Measurements from ENCODE around the gene INSIG2.

The INSIG2 gene

GRCh38 chr2:118102433-118103082 is 14.3 kb downstream of the INSIG2 start:
- DNase-seq = no peak

DNA sequence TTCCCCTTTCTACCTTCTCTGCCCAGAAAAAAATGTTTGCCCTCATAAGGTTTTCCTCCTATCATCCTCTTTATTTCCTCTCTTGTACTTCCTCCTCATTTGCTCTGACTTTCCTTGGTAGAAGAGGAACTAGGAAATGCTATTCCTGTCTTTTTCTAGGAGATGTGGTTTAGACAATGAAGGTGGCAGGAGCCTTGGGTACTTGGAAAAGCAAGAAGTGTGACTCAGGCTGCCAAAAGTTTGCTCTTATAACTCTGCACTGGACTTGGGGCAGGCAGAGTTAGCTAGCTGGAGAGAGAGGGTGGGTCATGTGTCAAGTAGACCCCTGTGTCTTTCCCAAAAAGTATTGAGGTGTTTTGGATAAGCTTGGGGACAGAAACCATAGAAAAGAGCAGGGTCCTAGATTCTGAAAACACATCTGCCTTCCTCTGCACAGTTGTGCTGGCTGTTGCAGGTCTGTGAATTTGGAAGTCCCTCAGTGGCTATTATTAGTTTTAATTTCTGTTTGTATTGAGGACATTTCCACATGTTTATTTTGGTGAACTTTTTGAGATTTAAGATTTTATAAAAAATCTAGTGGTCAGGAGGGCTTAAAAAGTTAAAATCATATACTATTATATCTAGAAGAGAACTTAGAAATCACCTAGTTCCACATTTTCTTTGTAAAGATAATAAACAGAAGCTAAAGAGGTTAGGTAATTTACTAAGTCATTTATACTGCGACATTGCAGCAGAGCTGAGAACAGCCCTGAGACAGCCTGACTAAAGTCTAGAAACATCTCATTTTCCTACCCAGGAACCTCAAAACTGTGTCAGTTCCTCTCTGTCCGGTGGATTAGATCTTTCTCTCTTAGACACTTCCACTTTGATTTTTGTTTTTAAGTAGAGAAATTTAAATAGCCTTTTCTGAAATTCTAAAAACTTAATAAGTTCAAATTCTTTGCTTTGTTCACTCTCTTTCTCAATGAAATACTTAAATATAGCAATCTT is 16.0 kb downstream of the INSIG2 start:
- DNase-seq = peak; percentile 8

DNA sequence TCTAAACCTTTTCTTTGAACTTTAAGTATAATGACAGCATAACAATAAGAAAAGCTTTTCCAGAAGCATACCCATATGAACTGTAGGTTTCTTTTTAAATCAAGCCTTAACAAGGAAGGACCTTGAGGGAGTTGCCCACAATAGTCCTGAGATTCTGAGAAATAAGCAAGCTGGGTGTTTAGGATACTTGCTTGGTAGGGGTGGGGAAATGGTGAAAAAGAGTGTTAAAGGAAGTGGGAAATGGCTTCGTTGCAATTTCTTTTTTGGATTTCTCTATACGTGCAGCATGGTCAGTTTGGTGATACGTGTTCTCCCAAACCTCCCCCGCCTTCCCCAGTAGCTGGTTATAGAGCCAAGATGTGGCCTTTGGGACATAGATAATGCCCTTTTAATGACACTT is 17.2 kb downstream of the INSIG2 start:
- no peak for DNase-seq

- no peak for DNase-seq
These were observed 18.7 kb downstream of the INSIG2 start for GRCh38 chr2:118106926-118107325.

- DNase-seq = no peak
These were observed 22.0 kb downstream of the INSIG2 start for GRCh38 chr2:118110310-118110709.

GRCh38 chr2:118110991-118111390 is 22.7 kb downstream of the INSIG2 start:
- no peak for DNase-seq

GRCh38 chr2:118112771-118113334 is 24.6 kb downstream of the INSIG2 start:
- DNase-seq = no peak

- no peak for DNase-seq
These were observed 26.6 kb downstream of the INSIG2 start for GRCh38 chr2:118114863-118115262.

- no peak for DNase-seq
These were observed 27.5 kb downstream of the INSIG2 start for GRCh38 chr2:118115761-118116160.

GRCh38 chr2:118118479-118118878 is 30.2 kb downstream of the INSIG2 start:
- no peak for DNase-seq

- no peak for DNase-seq
These were observed 31.0 kb downstream of the INSIG2 start for GRCh38 chr2:118119158-118119727.

DNA sequence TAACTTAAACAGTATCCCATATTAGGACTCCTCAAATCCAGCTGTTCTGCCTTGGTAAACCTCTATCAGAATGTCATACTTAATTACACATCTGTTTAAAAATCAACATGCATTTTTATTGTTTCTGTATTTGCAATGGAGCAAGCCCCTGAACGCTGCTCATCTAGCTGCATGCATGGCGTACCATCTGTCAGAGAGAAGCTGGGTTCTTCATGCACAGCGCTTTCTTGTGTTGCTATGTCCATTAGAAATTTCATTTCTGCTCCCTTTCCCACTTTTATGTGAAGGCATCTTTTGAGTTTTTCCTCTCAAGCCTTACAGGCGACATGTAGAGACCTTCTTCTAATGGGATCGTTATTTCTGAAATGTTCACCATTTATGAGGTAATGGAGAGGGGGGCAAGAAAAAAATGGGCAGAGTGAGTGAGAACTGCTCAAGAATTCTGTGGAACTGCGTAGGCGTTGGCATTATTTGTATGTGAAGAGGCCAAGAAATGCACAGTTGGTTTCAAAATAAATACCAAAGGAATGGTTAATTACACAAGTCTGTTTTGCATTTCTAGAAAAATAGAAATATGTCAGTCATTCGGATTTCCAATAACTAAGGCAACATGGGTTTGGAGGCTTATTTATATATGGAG is 31.6 kb downstream of the INSIG2 start:
- DNase-seq = no peak

DNA sequence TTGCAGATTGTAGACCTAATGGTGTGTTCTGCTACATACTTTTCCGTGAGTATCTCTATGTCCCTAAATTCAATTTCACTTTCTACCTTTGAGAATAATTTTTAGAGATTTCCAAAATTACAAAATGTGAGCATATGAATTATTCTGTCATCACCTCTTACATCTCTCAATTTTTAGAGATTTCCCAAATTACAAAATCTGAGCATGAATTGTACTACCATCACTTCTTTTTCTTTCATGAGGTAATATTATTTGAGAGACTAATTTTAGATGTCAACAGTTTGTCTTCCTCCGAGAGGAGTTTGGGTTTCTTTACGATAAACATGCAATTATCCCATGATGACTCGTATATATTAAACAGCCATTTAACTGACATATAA is 32.1 kb downstream of the INSIG2 start:
- no peak for DNase-seq

- no peak for DNase-seq
These were observed 32.8 kb downstream of the INSIG2 start for GRCh38 chr2:118121101-118121500.

DNA sequence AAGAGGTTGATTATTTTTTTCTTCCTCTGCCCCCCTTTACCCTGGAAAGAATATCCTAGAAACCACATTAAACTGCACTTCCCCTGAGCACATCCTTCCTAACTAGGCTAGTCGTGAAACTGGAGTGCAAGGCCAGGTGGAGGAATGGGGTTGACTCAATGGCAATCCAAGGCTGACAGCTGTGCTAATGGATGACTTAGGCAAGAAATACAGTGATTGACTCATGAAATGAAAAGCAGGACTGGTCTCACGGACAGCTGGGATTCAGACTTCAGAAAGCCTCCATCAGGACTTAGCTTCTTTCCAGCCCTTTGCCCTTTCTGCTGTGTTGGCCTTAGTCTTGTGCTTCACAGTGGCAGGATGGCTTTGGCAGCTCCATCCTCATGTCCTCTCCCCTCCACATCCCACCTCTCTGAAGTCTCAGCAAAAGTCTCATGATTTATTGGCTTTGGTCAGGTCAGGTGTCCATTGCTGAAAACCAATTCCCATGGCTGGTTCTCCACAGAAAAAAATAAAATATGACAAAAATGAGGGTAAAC is 33.8 kb downstream of the INSIG2 start:
- DNase-seq = no peak

- no peak for DNase-seq
These were observed 34.5 kb downstream of the INSIG2 start for GRCh38 chr2:118122594-118123281.

- DNase-seq = no peak
These were observed 35.4 kb downstream of the INSIG2 start for GRCh38 chr2:118123561-118124232.

GRCh38 chr2:118124288-118124891 is 36.1 kb downstream of the INSIG2 start:
- no peak for DNase-seq

DNA sequence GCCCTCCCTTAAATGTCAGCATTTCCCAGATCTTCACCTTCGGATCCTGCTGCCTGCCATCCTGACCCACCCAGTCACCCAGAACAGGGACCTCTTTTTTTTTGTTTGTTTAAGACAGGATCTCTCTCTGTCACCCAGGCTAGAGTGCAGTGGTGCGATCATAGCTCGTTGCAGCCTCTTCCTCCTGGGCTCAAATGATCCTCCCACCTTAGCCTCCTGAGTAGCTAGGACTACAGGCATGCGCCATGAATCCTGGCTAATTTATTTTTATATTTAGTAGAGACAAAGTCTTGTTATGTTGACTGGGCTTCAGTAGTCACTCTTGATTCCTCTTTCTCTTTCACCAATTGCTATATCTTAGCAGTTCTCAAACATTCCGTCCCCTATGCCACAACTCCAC is 39.0 kb downstream of the INSIG2 start:
- no peak for DNase-seq

DNA sequence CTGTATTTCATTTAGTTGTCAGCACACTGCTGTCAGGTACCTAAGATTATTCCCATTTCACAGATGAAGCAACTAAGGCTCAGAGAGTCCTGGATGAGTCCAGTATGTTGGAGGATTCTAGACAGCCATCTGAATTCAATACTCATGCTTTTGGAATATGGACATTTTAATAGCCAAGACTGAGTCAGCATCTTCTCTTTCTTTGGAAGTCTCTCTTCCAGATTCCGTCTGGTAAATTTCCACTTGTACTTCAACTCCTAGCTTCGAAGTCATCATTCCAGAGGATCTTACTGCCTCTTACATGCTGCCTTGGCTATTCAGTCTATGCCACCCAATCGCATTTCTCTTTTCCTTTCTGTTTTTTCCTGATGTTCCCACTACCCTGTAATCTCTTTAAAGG is 40.6 kb downstream of the INSIG2 start:
- no peak for DNase-seq

DNA sequence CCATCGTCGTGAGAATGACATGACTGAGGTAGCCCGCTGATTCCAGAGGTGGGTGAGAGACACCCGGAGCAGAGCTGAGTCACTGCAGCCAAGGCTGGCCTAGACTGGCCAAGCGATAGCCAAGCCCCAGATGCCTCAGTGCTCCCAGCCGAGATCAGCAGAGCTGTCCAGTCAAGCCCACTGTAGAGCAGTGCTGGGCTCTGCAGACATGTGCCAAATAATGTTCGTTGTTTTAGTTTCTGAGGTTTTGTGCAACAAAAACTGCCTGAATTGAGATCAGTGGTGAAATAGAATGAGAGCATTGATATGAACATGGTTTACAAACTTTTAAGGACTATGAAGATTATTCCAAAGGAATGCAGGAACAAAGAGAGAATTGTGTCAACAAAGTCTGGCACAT is 42.1 kb downstream of the INSIG2 start:
- no peak for DNase-seq

Data from CD4-positive, alpha-beta T cell treated with Interleukin-17A for 1 hour (primary cell).